ENCODE results near the gene SLC25A13. TPM values are rescaled to one million over a fixed set of nuclear protein-coding genes. Genes with fewer than 3 reads are reported as not detected.

Gene SLC25A13
- total RNA-seq, 3 donors from 2014 or later: 33.1 to 39.0 (median 33.2) TPM

GRCh38 chr7:96100737-96101136 lies 221.2 kb downstream of the SLC25A13 start:
- no peak overlapping the region for H3K27ac ChIP-seq
- peaks cover 3% of the 10 kb centered on the region for H3K36me3 ChIP-seq
- no peaks in the 10 kb centered on the region for H3K27me3 ChIP-seq
- peaks cover 0 to 9% of the 10 kb centered on the region in 2 donors for H3K9me3 ChIP-seq
- H3K4me3 ChIP-seq: no peak overlapping the region
- H3K4me1 ChIP-seq: no peaks in the 10 kb centered on the region
- intact Hi-C loops (cut with DNase I; ENCODE audit: low total_unique reads): no loop called here
- DNase-seq (ENCODE audit: low spot score in 2 of 2): no peak
- TF ChIP-seq CTCF (IDR thresholded peaks at IDR 0.05) (no peak), POLR2A (IDR thresholded peaks at IDR 0.05) (no peak), POLR2AphosphoS5 (IDR thresholded peaks at IDR 0.05) (no peak)

- H3K4me3 ChIP-seq: no peak overlapping the region
- peaks cover 0 to 9% of the 10 kb centered on the region in 2 donors for H3K9me3 ChIP-seq
- no peak for TF ChIP-seq CTCF (IDR thresholded peaks at IDR 0.05)
- no peak for TF ChIP-seq POLR2AphosphoS5 (IDR thresholded peaks at IDR 0.05)
- H3K36me3 ChIP-seq: no peaks in the 10 kb centered on the region
- intact Hi-C loops (cut with DNase I; ENCODE audit: low total_unique reads): no loop called here
- no peak for DNase-seq (ENCODE audit: low spot score in 2 of 2)
- H3K27me3 ChIP-seq: no peaks in the 10 kb centered on the region
- no peak overlapping the region for H3K27ac ChIP-seq
- no peaks in the 10 kb centered on the region for H3K4me1 ChIP-seq
Measured at GRCh38 chr7:96097835-96098234, 224.1 kb downstream of the SLC25A13 start.

- no peak for DNase-seq (ENCODE audit: low spot score in 2 of 2)
- Histone ChIP-seq H3K27me3 (no peaks in the 10 kb centered on the region), H3K4me3 (no peak overlapping the region), H3K27ac (no peak overlapping the region), H3K4me1 (no peaks in the 10 kb centered on the region), H3K9me3 (no peaks in the 10 kb centered on the region), H3K36me3 (no peaks in the 10 kb centered on the region)
- intact Hi-C loops (cut with DNase I; ENCODE audit: low total_unique reads): no loop called here
- TF ChIP-seq CTCF (IDR thresholded peaks at IDR 0.05): no peak
- TF ChIP-seq POLR2A (IDR thresholded peaks at IDR 0.05): no peak
- TF ChIP-seq POLR2AphosphoS5 (IDR thresholded peaks at IDR 0.05): no peak
Measured at GRCh38 chr7:96093435-96093834, 228.5 kb downstream of the SLC25A13 start.

GRCh38 chr7:96090756-96091155 lies 231.1 kb downstream of the SLC25A13 start:
- Histone ChIP-seq H3K27ac (no peak overlapping the region), H3K4me1 (no peaks in the 10 kb centered on the region), H3K36me3 (no peaks in the 10 kb centered on the region), H3K4me3 (no peak overlapping the region), H3K9me3 (no peaks in the 10 kb centered on the region), H3K27me3 (no peaks in the 10 kb centered on the region)
- no peak for DNase-seq (ENCODE audit: low spot score in 2 of 2)
- TF ChIP-seq POLR2AphosphoS5 (IDR thresholded peaks at IDR 0.05) (no peak), POLR2A (IDR thresholded peaks at IDR 0.05) (no peak), CTCF (IDR thresholded peaks at IDR 0.05) (no peak)
- intact Hi-C loops (cut with DNase I; ENCODE audit: low total_unique reads): no loop called here

- TF ChIP-seq CTCF (IDR thresholded peaks at IDR 0.05): no peak
- TF ChIP-seq POLR2AphosphoS5 (IDR thresholded peaks at IDR 0.05): no peak
- no peak for TF ChIP-seq POLR2A (IDR thresholded peaks at IDR 0.05)
- Histone ChIP-seq H3K4me1 (no peaks in the 10 kb centered on the region), H3K4me3 (no peak overlapping the region), H3K27me3 (no peaks in the 10 kb centered on the region), H3K36me3 (no peaks in the 10 kb centered on the region), H3K9me3 (no peaks in the 10 kb centered on the region), H3K27ac (no peak overlapping the region)
- DNase-seq (ENCODE audit: low spot score in 2 of 2): no peak
- intact Hi-C loops (cut with DNase I; ENCODE audit: low total_unique reads): no loop called here
Measured at GRCh38 chr7:96089511-96089910, 232.4 kb downstream of the SLC25A13 start.

All from breast epithelium (tissue), 4 donors.